Mesothelial cell of epicardium (in vitro differentiated cells): ENCODE measurements around the gene AP4S1. TPM values are rescaled to one million over a fixed set of nuclear protein-coding genes. Genes with fewer than 3 reads are reported as not detected.
A peak's percentile ranks its signal among the peaks of the same experiment; 100 is the strongest.

Experiments used
- DNase-seq, 2 experiments: peaks; one replicate each; pipeline ENCODE4 v3.0.0; 2021; ENCODE audit warnings: low spot score in 2 of 2; ENCODE audit not compliant: unreplicated experiment in 2 of 2
- H3K27ac Mint-ChIP-seq: 2 replicates; pipeline ENCODE4 v1.8.0; 2021; ENCODE audit warnings: mixed read lengths
- H3K27me3 Mint-ChIP-seq: 2 replicates; pipeline ENCODE4 v1.8.0; 2021; ENCODE audit warnings: low read depth, mixed read lengths
- H3K36me3 Mint-ChIP-seq: 2 replicates; pipeline ENCODE4 v1.8.0; 2021; ENCODE audit warnings: mixed read lengths
- H3K4me1 Mint-ChIP-seq: 2 replicates; pipeline ENCODE4 v1.8.0; 2021; ENCODE audit warnings: mixed read lengths
- H3K4me3 Mint-ChIP-seq: 2 replicates; pipeline ENCODE4 v1.8.0; 2021; ENCODE audit warnings: mild to moderate bottlenecking, moderate library complexity, mixed read lengths
- H3K9me3 Mint-ChIP-seq: 2 replicates; pipeline ENCODE4 v1.8.0; 2021; ENCODE audit warnings: mixed read lengths
- CTCF ChIP-seq: fragments of 200-600 bp; sonication (generic); IDR thresholded peaks from one replicate; pipeline ENCODE4 v1.5.0; 2021; ENCODE audit warnings: antibody characterized with exemption; ENCODE audit not compliant: unreplicated experiment
- total RNA-seq: library from RNA; stranded (reverse); gene quantifications from 3 replicates; pipeline ENCODE4 v1.2.1, GENCODE V29; 2021

The AP4S1 gene
- total RNA-seq, 1 donor from 2014 or later, result 10.4 TPM

GRCh38 chr14:31022386-31022785 is 3.1 kb upstream of the AP4S1 start:
- Mint-ChIP-seq H3K27ac (peak overlapping the region; percentile 37), H3K4me3 (no peak overlapping the region), H3K36me3 (peaks cover 11% of the 10 kb centered on the region), H3K9me3 (peaks cover 9% of the 10 kb centered on the region), H3K27me3 (no peaks in the 10 kb centered on the region), H3K4me1 (peaks cover 32% of the 10 kb centered on the region)
- DNase-seq, result no peak
- no peak for TF ChIP-seq CTCF

- TF ChIP-seq CTCF, result no peak
- peak overlapping the region; percentile 67 for H3K27ac Mint-ChIP-seq
- H3K27me3 Mint-ChIP-seq, result no peaks in the 10 kb centered on the region
- H3K4me1 Mint-ChIP-seq, result peaks cover 33% of the 10 kb centered on the region
- DNase-seq, result no peak
- H3K36me3 Mint-ChIP-seq, result peaks cover 11% of the 10 kb centered on the region
- peaks cover 9% of the 10 kb centered on the region for H3K9me3 Mint-ChIP-seq
- peak overlapping the region; percentile 77 for H3K4me3 Mint-ChIP-seq
Observed at GRCh38 chr14:31024010-31024480, 1.4 kb upstream of the AP4S1 start.

DNA sequence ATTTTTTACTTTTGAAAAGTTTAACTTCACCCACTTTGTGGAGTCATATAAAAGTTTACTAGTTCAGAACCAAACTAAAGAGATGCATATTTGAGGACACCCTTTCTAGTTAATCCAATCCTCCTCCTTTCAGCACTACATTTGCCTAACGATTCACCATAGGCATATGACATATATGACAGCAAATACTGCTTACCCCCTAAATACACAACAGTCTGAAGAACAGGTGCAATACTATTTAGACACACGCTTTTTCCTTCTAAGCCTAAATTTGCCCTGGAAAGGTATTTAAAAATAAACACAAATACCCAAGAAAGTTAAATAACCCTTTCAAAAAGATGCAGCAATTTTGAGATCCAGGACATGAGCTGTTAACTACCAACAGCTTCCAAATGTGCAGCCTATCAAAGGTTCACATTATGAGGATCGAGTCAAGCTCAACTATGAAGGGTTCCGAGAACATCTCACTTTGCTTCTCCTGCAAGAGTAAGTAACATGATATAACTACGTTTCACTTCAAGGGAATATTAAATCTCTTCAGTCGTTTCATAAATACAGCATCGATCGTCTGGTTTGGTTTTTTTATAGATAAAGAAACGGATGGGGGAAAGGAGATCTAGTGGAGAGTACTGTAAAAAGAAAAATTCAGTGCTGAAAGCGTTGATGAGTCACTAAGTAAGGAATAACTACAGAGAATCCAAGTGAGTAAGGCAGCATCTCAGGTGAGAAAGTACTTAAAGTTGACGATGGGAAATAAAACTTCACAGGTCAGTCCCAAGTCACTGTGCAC is 677 bp upstream of the AP4S1 start:
- no peaks in the 10 kb centered on the region for H3K27me3 Mint-ChIP-seq
- TF ChIP-seq CTCF, result no peak
- peak overlapping the region; percentile 81 for H3K27ac Mint-ChIP-seq
- peaks cover 33% of the 10 kb centered on the region for H3K4me1 Mint-ChIP-seq
- no peak for DNase-seq
- H3K36me3 Mint-ChIP-seq, result peaks cover 11% of the 10 kb centered on the region
- peaks cover 9% of the 10 kb centered on the region for H3K9me3 Mint-ChIP-seq
- peak overlapping the region; percentile 77 for H3K4me3 Mint-ChIP-seq

DNA sequence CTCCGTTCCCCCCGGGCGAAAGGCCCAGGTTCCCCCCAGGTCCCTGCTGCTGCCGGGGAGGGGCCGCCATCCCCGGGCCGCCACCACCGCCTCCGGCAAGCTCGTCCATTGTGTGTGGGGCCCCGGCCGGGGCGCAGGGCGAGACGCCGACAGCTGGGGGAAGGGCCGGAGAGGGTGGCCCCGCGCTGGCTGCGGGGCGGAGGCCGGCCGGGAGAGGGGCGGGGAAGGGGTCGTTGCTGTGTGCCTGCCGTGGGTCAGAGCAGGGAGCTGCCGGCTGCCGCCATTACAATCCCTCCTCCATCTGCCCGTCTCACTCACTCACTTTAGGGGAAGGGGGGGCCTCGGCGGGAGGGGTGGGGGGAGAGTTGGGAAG is 614 bp downstream of the AP4S1 start, which contains the start of gene STRN3:
TSS of gene STRN3 (minus strand) at position 303 of the 373 bp plus-strand sequence. CDS start at position 109, 194 bp downstream.
- TF ChIP-seq CTCF, result no peak
- no peaks in the 10 kb centered on the region for H3K27me3 Mint-ChIP-seq
- peaks cover 6% of the 10 kb centered on the region for H3K9me3 Mint-ChIP-seq
- no peak for DNase-seq
- H3K36me3 Mint-ChIP-seq, result peaks cover 7% of the 10 kb centered on the region
- H3K27ac Mint-ChIP-seq, result peak within 1 kb of the TSS; percentile 97
- peak within 1 kb of the TSS; percentile 77 for H3K4me3 Mint-ChIP-seq
- H3K4me1 Mint-ChIP-seq, result peaks cover 33% of the 10 kb centered on the region

DNA sequence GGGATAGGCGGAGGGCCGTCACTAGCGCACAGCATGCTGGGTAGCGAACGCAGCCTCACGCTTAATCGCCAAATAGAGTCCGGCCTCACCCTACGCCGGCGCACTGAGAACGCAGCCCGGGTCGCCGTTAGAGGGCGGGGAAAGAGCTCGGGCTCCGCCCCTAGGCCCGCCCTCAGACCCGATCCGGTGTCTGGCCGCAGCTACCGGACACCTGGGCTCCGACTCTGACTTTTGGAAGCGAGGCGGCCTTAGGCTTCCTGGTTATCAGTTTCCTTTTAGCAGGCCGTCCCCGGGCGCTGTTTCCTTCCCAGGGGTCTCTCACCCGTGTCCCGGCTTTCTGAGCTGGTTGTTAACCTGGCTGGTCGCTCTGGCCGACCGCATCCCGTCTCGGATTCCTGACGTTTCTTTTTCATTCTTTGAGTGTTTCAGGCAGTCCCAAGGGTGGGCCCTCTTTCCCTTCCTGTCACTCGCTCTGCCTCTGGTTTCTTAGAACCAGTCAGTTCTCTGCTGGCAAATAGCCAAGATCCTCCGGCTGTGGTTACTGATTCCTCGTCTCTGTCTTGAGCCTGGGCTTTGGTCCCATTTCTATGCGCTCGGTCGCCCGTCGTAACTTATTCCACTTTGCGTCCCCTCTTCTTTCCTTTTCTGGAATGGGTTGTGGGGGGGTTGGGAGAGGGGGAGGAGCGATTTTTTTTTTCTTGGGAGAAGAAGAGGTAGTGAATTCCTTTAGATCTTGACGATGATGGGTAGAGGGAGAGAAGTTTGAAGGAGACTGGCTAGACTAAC is 1.2 kb downstream of the AP4S1 start:
- peaks cover under 1% of the 10 kb centered on the region for H3K36me3 Mint-ChIP-seq
- TF ChIP-seq CTCF, result no peak
- H3K4me1 Mint-ChIP-seq, result peaks cover 30% of the 10 kb centered on the region
- peak; percentile 89 to 96 for DNase-seq
- peaks cover 1% of the 10 kb centered on the region for H3K9me3 Mint-ChIP-seq
- H3K4me3 Mint-ChIP-seq, result peak overlapping the region; percentile 77
- H3K27ac Mint-ChIP-seq, result peak overlapping the region; percentile 97
- no peaks in the 10 kb centered on the region for H3K27me3 Mint-ChIP-seq
